Osteoblast (primary cell): Measurements from ENCODE around the gene ADAM8. TPM values are rescaled to one million over a fixed set of nuclear protein-coding genes. Genes with fewer than 3 reads are reported as not detected.

Experiments used
- DNase-seq: peaks from one replicate; pipeline ENCODE4 v3.0.0; 2011; ENCODE audit warnings: low spot score, mixed read lengths; ENCODE audit not compliant: insufficient read length; ENCODE audit errors: missing footprints
- H2AFZ ChIP-seq: 2 replicates; pipeline ENCODE4 v1.6.0; 2011; ENCODE audit warnings: mild to moderate bottlenecking, low read length
- H3K27ac ChIP-seq: 2 replicates; pipeline ENCODE4 v1.5.1; 2011; ENCODE audit warnings: mild to moderate bottlenecking, low read depth, low read length, moderate library complexity
- H3K27me3 ChIP-seq: 2 replicates; pipeline ENCODE4 v1.6.0; 2012; ENCODE audit warnings: mild to moderate bottlenecking, control low read depth, inconsistent platforms, low read length, moderate library complexity; ENCODE audit not compliant: insufficient read depth
- H3K36me3 ChIP-seq: 2 replicates; pipeline ENCODE4 v1.5.1; 2011; ENCODE audit warnings: mild to moderate bottlenecking, low read length, control low read depth, moderate library complexity; ENCODE audit not compliant: insufficient read depth
- H3K4me1 ChIP-seq: 2 replicates; pipeline ENCODE4 v1.5.1; 2011; ENCODE audit warnings: mild to moderate bottlenecking, low read length, control low read depth, moderate library complexity; ENCODE audit not compliant: insufficient read depth
- H3K4me2 ChIP-seq: 2 replicates; pipeline ENCODE4 v1.6.0; 2011; ENCODE audit warnings: mild to moderate bottlenecking, low read length; ENCODE audit not compliant: insufficient read depth
- H3K4me3 ChIP-seq: fragments of 200-600 bp; sonication (generic); 3 replicates; pipeline ENCODE4 v1.5.1; 2012; ENCODE audit warnings: mild to moderate bottlenecking, low read length, inconsistent platforms; ENCODE audit not compliant: insufficient read depth
- H3K79me2 ChIP-seq: 2 replicates; pipeline ENCODE4 v1.6.0; 2012; ENCODE audit warnings: mild to moderate bottlenecking, low read length, control low read depth, inconsistent platforms; ENCODE audit not compliant: insufficient read depth
- H3K9me3 ChIP-seq: 2 replicates; pipeline ENCODE4 v1.5.1; 2011; ENCODE audit warnings: low read depth, low read length, control low read depth
- H4K20me1 ChIP-seq: 2 replicates; pipeline ENCODE4 v1.6.0; 2012; ENCODE audit warnings: mild to moderate bottlenecking, low read length, control low read depth; ENCODE audit not compliant: insufficient read depth
- CTCF ChIP-seq: IDR thresholded peaks from 2 replicates; pipeline ENCODE4 v1.5.1; 2011; ENCODE audit warnings: mild to moderate bottlenecking, low read depth, low read length, moderate library complexity; ENCODE audit errors: extremely low read depth
- total RNA-seq: library from RNA; depleted of rRNA; stranded (reverse); fragments of >200 nt; gene quantifications from 2 replicates; pipeline ENCODE4 v1.2.3, GENCODE V29; 2012

Gene ADAM8
- total RNA-seq, 1 donor = 2.2 TPM

- peaks cover 19% of the 10 kb centered on the region for H3K27me3 ChIP-seq
- TF ChIP-seq CTCF = no peak
- H3K4me2 ChIP-seq = no peak overlapping the region
Measured at GRCh38 chr10:133279326-133280226, 2.9 kb upstream of the ADAM8 start.

GRCh38 chr10:133278577-133279265, 2.1 kb upstream of the ADAM8 start:
- DNase-seq = peak; percentile 91
- Histone ChIP-seq H4K20me1 (peaks cover 10% of the 10 kb centered on the region), H3K36me3 (peaks cover 24% of the 10 kb centered on the region), H3K27ac (no peak overlapping the region), H3K4me2 (no peak overlapping the region), H3K27me3 (peaks cover 19% of the 10 kb centered on the region), H3K79me2 (no peaks in the 10 kb centered on the region), H3K4me1 (no peaks in the 10 kb centered on the region), H3K4me3 (no peak overlapping the region), H2AFZ (no peak overlapping the region), H3K9me3 (no peaks in the 10 kb centered on the region)
- TF ChIP-seq CTCF = no peak

More at GRCh38 chr10:133279326-133280226, 2.9 kb upstream of the ADAM8 start:
- H3K4me3 ChIP-seq = no peak overlapping the region
- H4K20me1 ChIP-seq = peaks cover 10% of the 10 kb centered on the region
- peaks cover 25% of the 10 kb centered on the region for H3K36me3 ChIP-seq
- no peaks in the 10 kb centered on the region for H3K4me1 ChIP-seq
- H3K79me2 ChIP-seq = no peaks in the 10 kb centered on the region
- no peak overlapping the region for H3K27ac ChIP-seq
- no peaks in the 10 kb centered on the region for H3K9me3 ChIP-seq
- no peak overlapping the region for H2AFZ ChIP-seq
- peak; percentile 87 for DNase-seq

GRCh38 chr10:133277993-133278576, 1.4 kb upstream of the ADAM8 start:
- H3K27ac ChIP-seq = no peak overlapping the region
- no peaks in the 10 kb centered on the region for H3K9me3 ChIP-seq
- peak; percentile 92 for DNase-seq
- H3K36me3 ChIP-seq = peaks cover 17% of the 10 kb centered on the region
- peaks cover 19% of the 10 kb centered on the region for H3K27me3 ChIP-seq
- no peak overlapping the region for H3K4me3 ChIP-seq
- H3K79me2 ChIP-seq = no peaks in the 10 kb centered on the region
- peaks cover 10% of the 10 kb centered on the region for H4K20me1 ChIP-seq
- TF ChIP-seq CTCF = no peak
- H2AFZ ChIP-seq = no peak overlapping the region
- no peak overlapping the region for H3K4me2 ChIP-seq
- no peaks in the 10 kb centered on the region for H3K4me1 ChIP-seq
